GM19452 (cell line): ENCODE results near the gene HOXB4.

ENCODE experiments used
- ATAC-seq: cut with Tn5 transposase; IDR thresholded peaks from one replicate; pipeline ENCODE4 v1.9.1; 2021; ENCODE audit not compliant: unreplicated experiment

Gene HOXB4

GRCh38 chr17:48549914-48550501, 28.1 kb downstream of the HOXB4 start:
- ATAC-seq = no peak

- ATAC-seq = no peak
Observed at GRCh38 chr17:48549281-48549630, 28.9 kb downstream of the HOXB4 start.

- ATAC-seq = no peak
Observed at GRCh38 chr17:48548523-48549280, 29.4 kb downstream of the HOXB4 start.

- no peak for ATAC-seq
Observed at GRCh38 chr17:48547808-48548522, 30.2 kb downstream of the HOXB4 start.

- ATAC-seq = no peak
Observed at GRCh38 chr17:48546924-48547807, 31.0 kb downstream of the HOXB4 start.

GRCh38 chr17:48546137-48546923, 31.8 kb downstream of the HOXB4 start:
- ATAC-seq = no peak

GRCh38 chr17:48545539-48545938, 32.6 kb downstream of the HOXB4 start:
- no peak for ATAC-seq

- no peak for ATAC-seq
Observed at GRCh38 chr17:48545022-48545375, 33.2 kb downstream of the HOXB4 start, which contains the start of gene HOXB2. HOXB2 (minus strand) TSS chr17:48545109; CDS start chr17:48544911, 198 bp downstream.

- ATAC-seq = no peak
Observed at GRCh38 chr17:48544349-48545021, 33.7 kb downstream of the HOXB4 start.

GRCh38 chr17:48543854-48544348, 34.2 kb downstream of the HOXB4 start:
- ATAC-seq = no peak

GRCh38 chr17:48543107-48543853, 34.9 kb downstream of the HOXB4 start:
- ATAC-seq = no peak

GRCh38 chr17:48542698-48543106, 35.4 kb downstream of the HOXB4 start:
- ATAC-seq = no peak

- ATAC-seq = no peak
Observed at GRCh38 chr17:48542114-48542656, 36.0 kb downstream of the HOXB4 start.

GRCh38 chr17:48541577-48542113, 36.5 kb downstream of the HOXB4 start:
- ATAC-seq = no peak

- no peak for ATAC-seq
Observed at GRCh38 chr17:48541036-48541576, 37.0 kb downstream of the HOXB4 start.

GRCh38 chr17:48540213-48540612, 37.9 kb downstream of the HOXB4 start:
- ATAC-seq = no peak

- no peak for ATAC-seq
Observed at GRCh38 chr17:48539177-48539576, 39.0 kb downstream of the HOXB4 start.

- no peak for ATAC-seq
Observed at GRCh38 chr17:48537316-48537715, 40.8 kb downstream of the HOXB4 start.
